Psoas muscle (tissue), 8 donors: Measurements from ENCODE around the gene APOF. TPM values are rescaled to one million over a fixed set of nuclear protein-coding genes. Genes with fewer than 3 reads are reported as not detected.

Source experiments
- ATAC-seq, 4 donors: fragments of 200-7000 bp; cut with Tn5 transposase; one replicate each; pipeline ENCODE4 v1.9.1; 2020; ENCODE audit warnings: moderate library complexity in 3 of 4, mild to moderate bottlenecking in 2 of 4
- DNase-seq, 2 donors: peaks; one replicate each; pipeline ENCODE4 v3.0.0-alpha.2; 2020
- H3K27ac ChIP-seq: fragments of 200-600 bp; one replicate; pipeline ENCODE4 v1.8.0; 2022
- H3K27me3 ChIP-seq, 3 donors: fragments of 200-600 bp in 1 of 3; one replicate each; pipeline versions ENCODE4 v1.6.1 to v1.8.0; 2013 to 2022; ENCODE audit warnings: low read length in 2 of 3, mild to moderate bottlenecking in 2 of 3, moderate library complexity in 1 of 3; ENCODE audit not compliant: insufficient read depth in 3 of 3
- H3K36me3 ChIP-seq, 2 donors: fragments of 200-600 bp in 1 of 2; one replicate each; pipeline versions ENCODE4 v1.6.1 to v1.8.0; 2013 to 2022; ENCODE audit warnings: low read depth in 1 of 2, mild to moderate bottlenecking in 1 of 2, moderate library complexity in 1 of 2; ENCODE audit not compliant: insufficient read depth in 1 of 2
- H3K4me1 ChIP-seq: fragments of 200-600 bp; one replicate; pipeline ENCODE4 v1.8.0; 2022
- H3K4me3 ChIP-seq: fragments of 200-600 bp; one replicate; pipeline ENCODE4 v1.8.0; 2022; ENCODE audit warnings: mild to moderate bottlenecking
- H3K9me3 ChIP-seq: fragments of 200-600 bp; one replicate; pipeline ENCODE4 v1.8.0; 2022
- CTCF ChIP-seq: fragments of 200-600 bp; IDR thresholded peaks from one replicate; pipeline ENCODE4 v1.8.0; 2022; ENCODE audit warnings: antibody characterized with exemption
- WGBS, 3 donors: extraction: QIAGEN DNeasy Blood & Tissue Kit; methylation state at CpG; one replicate each; pipeline versions ENCODE4 v1.1.6 to v1.1.7; 2013; 5-methylcytosine and 5-hydroxymethylcytosine counted together
- intact Hi-C, 2 donors: fragments of 100-400 bp; cut with DNase I; formaldehyde crosslinking; loops; one replicate each; pipeline versions ENCODE4 v1.11.0 to v1.14.2; 2022
- polyA plus RNA-seq, 3 donors: library from polyadenylated mRNA; stranded (reverse); fragments of 200-250 nt; gene quantifications; one replicate each; pipeline ENCODE4 v1.2.3, GENCODE V29; 2013
- total RNA-seq, 4 donors: library from RNA; stranded (reverse); fragmentation: NEBNext Ultra II Directional in 2 of 4; extraction: Animal tissue kit (Norgen Biotek cat#: 25700) in 2 of 4; gene quantifications; one replicate each; pipeline versions ENCODE4 v1.2.1 to v1.2.4, GENCODE V29; 2021 to 2023
- donor health status: healthy with polysubstance abuse.
- donor health status: DM: no; HTN: no; CAD: no; lungs with moderate emphysema.
- donor health status: Bipolar disorder and iron deficiency.
- donor health status: healthy.
- donor health status: DM: yes; HTN: yes; CAD: no.
- donor health status: DM: no; HTN: no; CAD: no.
- donor health status: DM: no; HTN: no; CAD: no.
- donor health status: DM: yes; HTN: yes; CAD: no.

Gene APOF
- total and polyA plus RNA-seq, 7 donors = not detected

GRCh38 chr12:56377310-56377988 is 14.8 kb upstream of the APOF start:
- Histone ChIP-seq H3K27me3 (no peaks in the 10 kb centered on the region), H3K4me3 (no peak overlapping the region), H3K4me1 (no peaks in the 10 kb centered on the region), H3K9me3 (no peaks in the 10 kb centered on the region), H3K36me3 (no peaks in the 10 kb centered on the region), H3K27ac (no peak overlapping the region)
- 60 to 67% (median 61%) methylated on average over 4 of the region's 4 CpGs for WGBS, 3 donors
- DNase-seq = no peak
- ATAC-seq = no peak
- intact Hi-C loops = no loop called here
- no peak for TF ChIP-seq CTCF

GRCh38 chr12:56375598-56376434 is 13.2 kb upstream of the APOF start:
- 64 to 68% (median 65%) methylated on average over 11 of the region's 11 CpGs for WGBS, 3 donors
- no peaks in the 10 kb centered on the region for H3K36me3 ChIP-seq
- no peak for ATAC-seq
- DNase-seq = no peak
- no peak overlapping the region for H3K4me3 ChIP-seq
- intact Hi-C loops = no loop called here
- no peaks in the 10 kb centered on the region for H3K27me3 ChIP-seq
- TF ChIP-seq CTCF = no peak
- no peaks in the 10 kb centered on the region for H3K9me3 ChIP-seq
- H3K4me1 ChIP-seq = no peaks in the 10 kb centered on the region
- no peak overlapping the region for H3K27ac ChIP-seq

- WGBS, 3 donors = 71 to 79% (median 72%) methylated on average over 7 of the region's 7 CpGs
- TF ChIP-seq CTCF = no peak
- no peaks in the 10 kb centered on the region for H3K27me3 ChIP-seq
- no peak overlapping the region for H3K4me3 ChIP-seq
- H3K4me1 ChIP-seq = no peaks in the 10 kb centered on the region
- no peak overlapping the region for H3K27ac ChIP-seq
- no peaks in the 10 kb centered on the region for H3K9me3 ChIP-seq
- ATAC-seq (no peak), DNase-seq (no peak)
- intact Hi-C loops = no loop called here
- H3K36me3 ChIP-seq = no peaks in the 10 kb centered on the region
Measured at GRCh38 chr12:56374726-56375597, 12.3 kb upstream of the APOF start.

GRCh38 chr12:56373515-56373914 is 10.9 kb upstream of the APOF start:
- 88 to 99% (median 96%) methylated on average over 1 of the region's 1 CpG for WGBS, 3 donors
- Histone ChIP-seq H3K9me3 (no peaks in the 10 kb centered on the region), H3K4me3 (no peak overlapping the region), H3K27ac (no peak overlapping the region), H3K27me3 (no peaks in the 10 kb centered on the region), H3K36me3 (no peaks in the 10 kb centered on the region), H3K4me1 (no peaks in the 10 kb centered on the region)
- ATAC-seq (no peak), DNase-seq (no peak)
- intact Hi-C loops = no loop called here
- TF ChIP-seq CTCF = no peak
